ENCODE measurements around the gene C12orf57. TPM values are rescaled to one million over a fixed set of nuclear protein-coding genes. Genes with fewer than 3 reads are reported as not detected.

Gene C12orf57
- 100 to 1,000 TPM; 175 to 220 (median 183) TPM for total RNA-seq

DNA sequence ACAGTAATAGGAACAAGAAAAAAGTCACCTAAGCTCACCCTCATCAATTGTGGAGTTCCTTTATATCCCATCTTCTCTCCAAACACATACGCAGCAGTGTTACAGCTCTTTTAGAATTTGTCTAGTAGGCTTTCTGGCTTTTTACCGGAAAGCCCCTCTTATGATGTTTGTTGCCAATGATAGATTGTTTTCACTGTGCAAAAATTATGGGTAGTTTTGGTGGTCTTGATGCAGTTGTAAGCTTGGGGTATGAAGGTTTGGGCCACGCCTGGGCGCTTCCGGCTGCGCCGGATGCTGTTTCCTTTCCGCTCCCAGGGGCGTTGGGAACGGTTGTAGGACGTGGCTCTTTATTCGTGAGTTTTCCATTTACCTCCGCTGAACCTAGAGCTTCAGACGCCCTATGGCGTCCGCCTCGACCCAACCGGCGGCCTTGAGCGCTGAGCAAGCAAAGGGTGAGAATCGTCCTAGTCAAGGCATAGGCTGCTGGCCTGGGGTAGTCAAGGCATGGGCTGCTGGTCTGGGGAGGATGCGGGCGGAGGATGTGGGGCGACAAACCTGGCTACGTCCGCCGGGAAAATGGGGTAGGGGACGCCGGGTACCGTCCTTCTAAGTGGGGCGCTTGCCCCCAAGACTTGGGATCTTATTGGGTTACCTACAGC lies at the start of gene C12orf57, which contains the start of gene RNU7-1:
Gene C12orf57 (plus strand): TSS at position 301 of the 659 bp plus-strand sequence. CDS start 100 bp downstream, at position 401.
Gene RNU7-1 (plus strand): TSS at position 95 of the 659 bp plus-strand sequence.
- ATAC-seq (peak; percentile 72 to 74), DNase-seq (peak in 1 of 2 donors; percentile 79)
- H3K27me3 ChIP-seq = no peaks in the 10 kb centered on the region
- H3K36me3 ChIP-seq = peaks cover 0 to 17% of the 10 kb centered on the region in 2 donors
- peaks cover 14 to 35% of the 10 kb centered on the region in 2 donors for H3K4me1 ChIP-seq
- H3K9me3 ChIP-seq = no peaks in the 10 kb centered on the region
- peak within 1 kb of the TSS; percentile 90 to 94 (median 93) for H3K27ac ChIP-seq
- in situ Hi-C loops (cut with MboI; ENCODE audit: low sequenced_read_pairs in 4 of 4) = loop anchor here in 2 of 4 donors (10.0 to 25.0 kb wide), 2 partner anchors 168 to 171 kb away; partner anchors contain the start of gene C1RL (in 1 of the 2)
- H3K4me3 ChIP-seq = peak within 1 kb of the TSS; percentile 67 to 82 (median 78)
- intact Hi-C loops (cut with DNase I; ENCODE audit: low total_unique reads) = loop anchor here (1.0 to 5.0 kb wide), 7 partner anchors 17 to 165 kb away; partner anchors contain the start of genes C1R, C1RL, EMG1 and LPCAT3
- peak; percentile 79 to 90 for TF ChIP-seq POLR2A (IDR thresholded peaks at IDR 0.05)
- TF ChIP-seq, protein P1, sequence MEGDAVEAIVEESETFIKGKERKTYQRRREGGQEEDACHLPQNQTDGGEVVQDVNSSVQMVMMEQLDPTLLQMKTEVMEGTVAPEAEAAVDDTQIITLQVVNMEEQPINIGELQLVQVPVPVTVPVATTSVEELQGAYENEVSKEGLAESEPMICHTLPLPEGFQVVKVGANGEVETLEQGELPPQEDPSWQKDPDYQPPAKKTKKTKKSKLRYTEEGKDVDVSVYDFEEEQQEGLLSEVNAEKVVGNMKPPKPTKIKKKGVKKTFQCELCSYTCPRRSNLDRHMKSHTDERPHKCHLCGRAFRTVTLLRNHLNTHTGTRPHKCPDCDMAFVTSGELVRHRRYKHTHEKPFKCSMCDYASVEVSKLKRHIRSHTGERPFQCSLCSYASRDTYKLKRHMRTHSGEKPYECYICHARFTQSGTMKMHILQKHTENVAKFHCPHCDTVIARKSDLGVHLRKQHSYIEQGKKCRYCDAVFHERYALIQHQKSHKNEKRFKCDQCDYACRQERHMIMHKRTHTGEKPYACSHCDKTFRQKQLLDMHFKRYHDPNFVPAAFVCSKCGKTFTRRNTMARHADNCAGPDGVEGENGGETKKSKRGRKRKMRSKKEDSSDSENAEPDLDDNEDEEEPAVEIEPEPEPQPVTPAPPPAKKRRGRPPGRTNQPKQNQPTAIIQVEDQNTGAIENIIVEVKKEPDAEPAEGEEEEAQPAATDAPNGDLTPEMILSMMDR (IDR thresholded peaks at IDR 0.05 in 4 of 5, conservative IDR thresholded peaks at IDR 0.05 in 1 of 5) = no peak

- Histone ChIP-seq H3K27me3 (no peaks in the 10 kb centered on the region), H3K27ac (no peak overlapping the region), H3K36me3 (no peaks in the 10 kb centered on the region), H3K4me1 (peaks cover 10% of the 10 kb centered on the region in 2 donors), H3K9me3 (no peaks in the 10 kb centered on the region), H3K4me3 (no peak overlapping the region)
- in situ Hi-C loops (cut with MboI; ENCODE audit: low sequenced_read_pairs in 4 of 4) = no loop called here
- intact Hi-C loops (cut with DNase I; ENCODE audit: low total_unique reads) = no loop called here
- TF ChIP-seq, protein P1 (IDR thresholded peaks at IDR 0.05 in 4 of 5, conservative IDR thresholded peaks at IDR 0.05 in 1 of 5) = no peak
- no peak for TF ChIP-seq POLR2A (IDR thresholded peaks at IDR 0.05)
- ATAC-seq (no peak), DNase-seq (no peak)
These were observed 49.5 kb upstream of the C12orf57 start for GRCh38 chr12:6894321-6894720.

DNA sequence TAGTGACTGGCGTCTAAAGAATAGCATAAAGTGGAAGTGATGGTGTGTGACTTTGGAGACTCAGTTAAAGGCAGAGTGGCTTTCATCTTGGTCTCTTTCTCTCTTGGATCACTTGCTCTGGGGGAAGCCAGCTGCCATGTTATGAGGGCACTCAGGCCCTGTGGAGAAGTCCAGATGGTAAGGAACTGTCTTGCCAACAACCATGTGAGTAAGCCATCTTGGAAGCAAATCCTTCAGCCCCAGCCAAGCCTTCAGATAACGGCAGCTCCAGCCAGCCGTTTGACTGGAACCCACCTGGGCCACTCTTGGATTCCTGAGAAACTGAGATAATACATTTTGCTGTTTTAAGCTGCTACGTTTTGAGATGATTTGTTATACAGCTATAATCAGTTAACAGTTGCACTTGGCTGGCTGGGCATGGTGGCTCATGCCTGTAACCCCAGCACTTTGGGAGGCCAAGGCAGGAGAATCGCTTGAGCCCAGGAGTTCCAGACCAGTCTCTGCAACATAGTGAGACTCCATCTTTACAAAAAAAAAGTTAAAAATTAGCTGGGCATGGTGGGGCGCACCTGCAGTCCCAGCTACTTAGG lies 46.9 kb upstream of the C12orf57 start:
- Histone ChIP-seq H3K27ac (no peak overlapping the region), H3K36me3 (no peaks in the 10 kb centered on the region), H3K4me1 (no peaks in the 10 kb centered on the region), H3K4me3 (no peak overlapping the region), H3K27me3 (no peaks in the 10 kb centered on the region), H3K9me3 (no peaks in the 10 kb centered on the region)
- in situ Hi-C loops (cut with MboI; ENCODE audit: low sequenced_read_pairs in 4 of 4) = no loop called here
- no peak for TF ChIP-seq POLR2A (IDR thresholded peaks at IDR 0.05)
- TF ChIP-seq, protein P1 (IDR thresholded peaks at IDR 0.05 in 4 of 5, conservative IDR thresholded peaks at IDR 0.05 in 1 of 5) = no peak
- ATAC-seq = no peak
- intact Hi-C loops (cut with DNase I; ENCODE audit: low total_unique reads) = no loop called here
- DNase-seq = no peak

GRCh38 chr12:6899427-6899826 lies 44.4 kb upstream of the C12orf57 start:
- no peak overlapping the region for H3K27ac ChIP-seq
- no peaks in the 10 kb centered on the region for H3K36me3 ChIP-seq
- H3K4me1 ChIP-seq = peaks cover 4 to 7% of the 10 kb centered on the region in 2 donors
- ATAC-seq (no peak), DNase-seq (no peak)
- TF ChIP-seq POLR2A (IDR thresholded peaks at IDR 0.05) = no peak
- TF ChIP-seq, protein P1 (IDR thresholded peaks at IDR 0.05 in 4 of 5, conservative IDR thresholded peaks at IDR 0.05 in 1 of 5) = no peak
- no peaks in the 10 kb centered on the region for H3K9me3 ChIP-seq
- H3K4me3 ChIP-seq = no peak overlapping the region
- intact Hi-C loops (cut with DNase I; ENCODE audit: low total_unique reads) = no loop called here
- in situ Hi-C loops (cut with MboI; ENCODE audit: low sequenced_read_pairs in 4 of 4) = no loop called here
- no peaks in the 10 kb centered on the region for H3K27me3 ChIP-seq

Measured in gastrocnemius medialis (tissue), 4 donors.